ENCODE results near the gene DCUN1D5.

The DCUN1D5 gene

GRCh38 chr11:103091801-103092524, at the start of gene DCUN1D5:
DCUN1D5 (minus strand) TSS chr11:103092160; CDS start chr11:103091872, 288 bp downstream.
- peak; percentile 90 for DNase-seq (ENCODE audit: low spot score)

DNA sequence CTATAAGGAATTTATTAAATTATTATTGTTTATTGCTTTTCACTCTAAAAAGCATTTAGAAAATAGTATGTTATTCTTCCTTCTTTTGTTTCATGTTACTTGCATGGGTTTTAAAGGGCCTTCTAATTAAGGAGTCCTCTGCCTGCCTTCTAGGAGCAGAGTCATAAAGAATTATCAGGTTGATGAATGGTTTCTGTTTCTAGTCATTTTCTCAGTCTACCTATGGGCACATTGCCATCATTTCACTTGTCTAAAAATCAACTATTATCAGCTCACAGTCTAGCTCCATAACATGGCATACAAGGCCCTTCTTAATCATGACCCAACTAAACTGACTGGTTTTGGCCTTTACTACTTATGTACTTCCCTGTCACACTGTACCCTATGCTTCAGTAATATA, 33.5 kb upstream of the DCUN1D5 start:
- DNase-seq (ENCODE audit: low spot score) = no peak

DNA sequence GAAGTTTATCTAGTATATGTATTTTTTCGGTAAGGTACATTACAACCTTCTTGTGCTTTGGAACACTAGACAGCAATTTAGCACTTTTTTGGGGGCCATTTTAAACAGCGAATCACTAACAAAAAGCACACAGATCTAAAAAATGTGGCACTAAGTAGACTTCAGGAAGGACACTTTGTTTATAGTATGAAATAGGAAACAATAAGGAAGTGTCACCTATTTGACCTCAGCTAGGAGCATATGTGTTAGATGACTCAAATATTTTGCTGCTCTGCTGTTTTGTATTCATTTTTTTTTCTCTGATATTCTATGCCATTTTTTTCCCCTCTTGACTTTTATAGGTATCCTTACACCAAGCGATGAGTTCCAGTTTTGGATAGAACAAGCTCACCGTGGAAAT, 22.9 kb upstream of the DCUN1D5 start:
- DNase-seq (ENCODE audit: low spot score) = no peak

DNA sequence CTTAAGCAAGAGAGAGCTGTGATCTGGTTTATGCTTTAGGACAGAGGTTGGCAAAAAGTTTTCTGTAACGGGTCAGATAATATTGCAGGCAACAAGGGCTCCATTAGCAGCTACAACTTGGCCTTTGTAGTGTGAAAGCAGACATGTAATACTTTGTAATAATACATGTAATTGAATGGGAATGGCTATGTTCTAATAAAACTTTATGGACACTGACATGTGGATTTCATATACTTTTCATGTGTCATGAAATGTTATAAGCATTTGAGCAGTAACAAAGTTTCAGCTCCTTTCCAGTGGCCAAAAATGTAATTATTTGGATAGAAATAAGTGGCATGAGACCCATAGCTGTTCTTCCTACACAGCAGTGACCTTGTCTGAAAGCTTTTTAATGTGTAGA, 20.4 kb upstream of the DCUN1D5 start:
- no peak for DNase-seq (ENCODE audit: low spot score)

DNA sequence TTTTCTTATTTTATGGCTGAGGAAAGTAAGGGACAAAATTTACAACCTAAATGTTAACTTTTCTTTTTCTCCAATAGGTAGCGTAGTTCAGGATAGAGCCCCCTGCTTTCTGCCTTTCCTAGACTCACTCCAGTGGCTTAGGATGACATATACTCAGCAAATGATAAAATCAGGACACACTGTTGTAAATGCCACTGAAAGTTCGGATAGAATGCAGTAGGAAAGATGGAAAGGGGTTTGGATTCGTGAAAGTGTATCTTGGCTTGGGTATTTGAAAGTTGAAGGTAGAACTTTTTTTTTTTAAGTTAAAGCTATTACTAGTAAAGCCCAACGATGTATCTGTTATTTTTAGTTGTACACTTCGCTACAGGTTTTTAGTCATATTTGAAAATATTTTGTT, 19.4 kb upstream of the DCUN1D5 start:
- no peak for DNase-seq (ENCODE audit: low spot score)

DNA sequence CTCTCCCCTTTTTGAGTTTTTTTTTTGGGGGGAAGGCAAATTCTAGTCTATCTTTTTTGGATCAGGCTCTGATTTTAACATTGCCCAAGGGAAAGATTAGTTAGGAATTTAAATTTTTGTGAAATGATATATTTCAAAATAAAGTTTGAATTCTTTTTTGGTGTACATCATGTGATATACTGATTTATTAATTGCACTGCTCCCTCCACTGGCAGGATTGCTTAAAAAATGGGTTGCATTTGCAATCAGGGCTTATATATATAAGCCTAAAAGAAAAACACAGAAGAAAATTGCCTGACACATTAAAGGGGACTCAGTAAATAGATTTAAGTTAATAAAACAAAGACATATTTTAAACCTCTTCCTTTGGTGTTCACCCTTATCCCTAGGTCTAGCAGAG, 18.4 kb upstream of the DCUN1D5 start:
- no peak for DNase-seq (ENCODE audit: low spot score)

DNA sequence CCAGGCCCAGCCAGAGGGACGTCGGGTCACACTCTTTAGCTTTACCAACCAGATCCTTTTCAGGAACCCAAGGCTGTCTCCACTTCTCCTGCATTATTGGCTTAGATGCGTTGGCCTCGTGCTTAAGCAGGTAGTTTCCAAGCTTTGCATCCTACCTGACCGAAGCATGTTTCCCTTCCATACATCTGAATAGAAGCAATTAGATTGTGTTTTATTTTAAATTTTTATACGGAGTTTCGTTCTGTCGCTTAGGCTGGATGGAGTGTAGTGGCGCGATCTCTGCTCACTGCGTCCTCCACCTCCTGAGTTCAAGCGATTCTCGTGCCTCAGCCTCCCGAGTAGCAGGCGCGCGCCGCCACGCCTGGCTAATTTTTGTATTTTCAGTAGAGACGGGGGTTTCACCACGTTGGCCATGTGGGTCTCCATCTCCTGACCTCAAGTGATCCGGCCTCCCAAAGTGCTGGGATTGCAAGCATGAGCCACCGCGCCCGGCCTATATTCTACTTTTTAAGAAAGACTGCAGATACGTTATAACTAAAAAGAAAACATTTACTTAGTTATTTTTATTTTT, 17.9 kb upstream of the DCUN1D5 start:
- DNase-seq (ENCODE audit: low spot score) = no peak

DNA sequence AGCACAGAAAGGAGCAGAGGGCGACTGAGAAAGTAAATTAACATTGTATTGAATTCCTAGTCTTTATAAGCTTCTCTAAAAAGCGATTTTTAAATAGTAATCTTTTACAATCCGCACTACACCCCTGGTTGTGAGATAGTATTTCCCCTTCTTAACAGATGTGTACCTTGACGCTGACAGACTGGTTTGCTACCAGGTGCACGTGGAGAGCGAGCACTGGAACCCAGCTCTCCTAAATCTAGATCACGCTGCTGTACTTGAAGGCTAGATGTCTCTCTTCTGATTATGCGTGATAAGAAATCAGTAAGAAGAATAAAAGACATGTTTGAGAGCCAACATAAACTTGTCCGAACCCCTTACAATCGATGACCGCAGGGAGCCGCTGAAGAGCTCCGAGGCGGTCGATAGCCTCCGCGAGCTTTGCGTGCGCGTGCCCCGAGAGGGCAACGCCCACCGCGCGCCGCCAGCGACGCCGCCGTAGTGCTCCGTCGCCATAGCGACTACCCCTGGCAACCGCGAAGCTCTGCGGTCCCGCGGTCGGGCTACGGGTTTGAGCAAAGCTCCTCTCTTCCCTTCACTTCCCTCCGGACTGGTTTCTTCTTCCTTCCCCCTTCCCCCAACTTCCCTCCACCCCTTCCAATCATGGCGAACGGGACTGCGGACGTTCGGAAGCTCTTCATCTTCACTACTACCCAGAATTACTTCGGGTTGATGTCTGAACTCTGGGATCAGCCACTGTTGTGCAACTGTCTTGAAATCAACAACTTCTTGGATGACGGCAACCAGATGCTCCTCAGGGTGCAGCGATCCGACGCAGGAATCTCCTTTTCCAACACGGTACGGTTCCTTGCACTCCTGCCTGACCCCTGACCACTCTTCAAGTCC, 17.2 kb upstream of the DCUN1D5 start, which contains the start of gene DYNC2H1:
DYNC2H1 (plus strand) TSS at position 494 of the 885 bp plus-strand sequence; CDS start at position 643, 149 bp downstream.
- peak; percentile 79 for DNase-seq (ENCODE audit: low spot score)

DNA sequence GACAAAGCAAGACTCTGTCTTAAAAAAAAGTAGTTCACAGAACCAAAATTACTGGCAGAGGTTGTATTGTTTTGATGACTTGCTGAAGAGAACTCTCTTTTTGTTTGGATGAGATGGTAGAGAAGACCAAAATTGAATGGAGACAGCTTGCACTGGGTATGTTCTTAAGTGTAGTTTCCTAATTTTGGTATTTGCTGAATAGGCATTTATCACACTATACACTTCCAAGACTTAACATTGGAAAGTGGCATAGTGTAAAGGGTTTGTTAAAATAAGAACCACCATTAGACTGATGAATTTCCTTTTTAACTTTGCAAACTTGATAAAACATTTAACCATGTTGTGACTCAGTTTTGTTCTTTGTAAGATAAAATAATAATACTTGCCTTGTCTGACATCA, 5.3 kb upstream of the DCUN1D5 start:
- no peak for DNase-seq (ENCODE audit: low spot score)

- peak; percentile 25 for DNase-seq (ENCODE audit: low spot score)
Observed at GRCh38 chr11:103091064-103091800, 728 bp downstream of the DCUN1D5 start.

GRCh38 chr11:103086461-103086860, 5.5 kb downstream of the DCUN1D5 start:
- no peak for DNase-seq (ENCODE audit: low spot score)

DNA sequence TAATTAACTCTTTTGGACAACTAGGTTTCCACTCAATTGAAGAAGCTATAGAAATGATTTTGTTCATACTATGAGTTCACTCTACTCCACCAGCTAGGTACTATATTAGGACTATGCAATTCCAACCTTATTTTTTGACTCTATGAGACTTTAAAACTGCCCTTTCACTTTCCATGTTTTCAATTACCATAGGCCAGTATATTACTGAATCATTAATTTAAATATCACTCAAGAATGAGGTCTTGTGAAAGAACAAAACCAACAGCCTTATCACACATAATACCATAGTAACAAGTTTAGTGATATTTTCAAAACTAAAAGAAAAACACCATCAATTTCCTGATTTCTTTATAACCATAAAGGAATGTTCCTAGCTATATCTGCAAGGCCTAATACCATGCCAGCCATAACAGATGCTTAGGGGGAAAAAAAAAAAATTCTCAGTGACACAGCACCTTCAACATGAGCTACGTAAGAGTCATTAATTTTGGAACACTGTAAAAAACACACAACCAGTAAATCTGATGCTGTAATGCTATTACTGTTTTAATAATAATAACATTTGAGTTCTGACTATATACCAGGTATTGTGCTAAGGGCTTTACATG, 6.1 kb downstream of the DCUN1D5 start:
- no peak for DNase-seq (ENCODE audit: low spot score)

DNA sequence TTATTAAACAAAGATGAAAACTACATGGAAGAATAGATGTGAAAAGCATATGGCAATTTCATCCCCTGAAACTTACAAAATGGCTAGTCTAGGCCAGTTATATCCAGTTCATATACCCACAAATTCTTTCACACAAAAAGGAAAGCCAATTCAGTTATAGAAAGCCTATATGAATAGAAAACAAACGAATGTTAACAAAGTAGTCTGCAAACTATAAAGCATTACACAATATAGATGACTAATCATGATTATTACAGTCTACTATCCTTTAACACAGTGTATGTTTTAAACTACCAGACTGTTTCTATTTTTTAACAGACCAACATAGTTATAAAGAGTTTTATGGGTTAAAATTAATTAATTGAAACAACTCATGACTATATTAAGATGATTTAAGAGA, 12.1 kb downstream of the DCUN1D5 start:
- DNase-seq (ENCODE audit: low spot score) = no peak

DNA sequence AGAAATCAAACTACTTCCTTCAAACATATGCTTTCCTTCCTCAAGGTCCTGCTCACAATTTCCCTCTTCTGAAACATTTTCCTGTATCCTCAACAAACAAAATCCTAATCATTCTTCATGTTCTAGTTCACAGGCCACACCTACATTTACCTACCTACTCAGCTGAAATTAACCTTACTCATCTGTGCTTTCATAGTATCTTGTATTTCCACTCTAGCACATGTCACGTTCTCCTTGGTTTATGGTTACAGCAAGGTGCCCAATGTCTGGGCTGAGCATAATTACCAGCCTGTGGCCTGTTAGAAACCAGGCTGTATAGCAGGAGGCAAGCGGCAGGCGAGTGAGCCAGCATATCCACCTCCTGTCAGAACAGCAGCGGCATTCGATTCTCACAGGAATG, 13.2 kb downstream of the DCUN1D5 start:
- DNase-seq (ENCODE audit: low spot score) = no peak

GRCh38 chr11:103077554-103077953, 14.4 kb downstream of the DCUN1D5 start:
- no peak for DNase-seq (ENCODE audit: low spot score)

DNA sequence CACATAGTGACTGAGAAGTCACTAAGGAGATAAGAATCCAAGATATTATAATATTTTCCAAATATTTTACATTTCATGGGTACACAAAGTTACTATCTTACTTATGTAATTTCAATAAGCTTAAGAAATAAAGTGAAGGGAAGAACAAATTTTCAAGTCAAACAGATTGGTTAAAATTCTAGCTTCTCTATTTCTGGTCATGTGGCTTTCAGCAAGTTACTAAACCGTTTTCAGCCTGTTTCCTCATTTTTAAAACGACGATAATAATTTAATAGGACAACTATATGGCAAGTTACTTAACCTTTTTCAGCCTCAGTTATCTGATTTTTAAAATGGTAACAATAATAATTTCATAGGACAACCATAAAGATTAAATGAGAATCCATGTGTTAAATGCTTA, 15.6 kb downstream of the DCUN1D5 start:
- DNase-seq (ENCODE audit: low spot score) = no peak

DNA sequence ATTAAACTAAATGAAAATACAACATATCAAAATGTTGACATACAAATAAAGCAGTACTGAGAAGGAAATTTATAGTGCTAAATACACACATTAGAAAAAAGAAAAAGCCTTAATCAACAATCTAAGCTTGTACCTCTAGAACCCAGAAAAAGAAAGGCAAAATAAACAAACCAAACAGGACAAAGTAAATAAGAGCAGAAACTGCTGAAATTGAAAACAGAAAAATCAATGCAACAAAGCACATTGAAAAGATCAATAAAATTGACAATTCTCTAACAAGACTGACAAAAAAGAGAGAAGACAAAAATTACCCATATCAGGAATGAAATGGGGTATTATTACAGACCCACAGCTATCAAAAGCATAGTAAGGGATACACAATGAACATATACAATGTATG, 21.0 kb downstream of the DCUN1D5 start:
- no peak for DNase-seq (ENCODE audit: low spot score)

GRCh38 chr11:103070142-103070541, 21.8 kb downstream of the DCUN1D5 start:
- no peak for DNase-seq (ENCODE audit: low spot score)

GRCh38 chr11:103069367-103069766, 22.6 kb downstream of the DCUN1D5 start:
- no peak for DNase-seq (ENCODE audit: low spot score)

GRCh38 chr11:103067118-103067517, 24.8 kb downstream of the DCUN1D5 start:
- DNase-seq (ENCODE audit: low spot score) = no peak

- DNase-seq (ENCODE audit: low spot score) = no peak
Observed at GRCh38 chr11:103061656-103062055, 30.3 kb downstream of the DCUN1D5 start.
